NCI-H2029 treated with DMSO at 0.1 percent for 48 hours (cell line): ENCODE results near the gene GJC1.

Experiments
- DNase-seq: peaks from one replicate; lab custom pipeline; 2025; lab: John Stamatoyannopoulos, UW

The GJC1 gene

GRCh38 chr17:44829523-44830358 lies at the start of gene GJC1:
Gene GJC1, minus strand, starts transcription at chr17:44830287. Its CDS starts 24,470 bp downstream, at chr17:44805817.
- DNase-seq, result no peak

- DNase-seq, result no peak
Observed at GRCh38 chr17:44879376-44879775, 49.3 kb upstream of the GJC1 start.

DNA sequence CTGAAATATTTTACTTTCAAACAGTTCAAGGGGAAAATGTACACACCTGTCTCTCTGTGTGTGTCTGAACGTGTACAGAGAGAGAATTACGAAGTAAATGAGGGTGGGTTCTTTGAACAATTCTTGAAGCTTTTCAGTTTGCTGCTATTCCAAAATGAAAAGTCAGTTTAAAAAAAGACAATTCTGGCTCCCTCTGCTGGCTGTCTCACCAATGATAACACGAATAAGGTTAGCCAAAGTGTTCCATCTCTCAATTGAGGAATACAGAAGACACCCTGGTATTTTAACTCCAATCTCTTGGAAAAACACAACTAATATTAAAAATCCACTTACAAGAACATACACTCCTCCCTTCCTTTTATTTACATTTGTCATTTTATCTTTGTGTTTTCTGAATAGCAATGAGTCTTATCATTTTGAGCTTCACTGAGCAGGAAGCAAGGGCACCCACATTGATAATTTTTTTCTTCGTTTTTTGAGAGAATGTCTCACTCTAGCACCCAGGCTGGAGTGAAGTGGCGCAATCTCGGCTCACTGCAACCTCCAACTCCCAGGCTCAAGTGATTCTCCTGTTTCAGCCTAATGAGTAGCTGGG lies 48.6 kb upstream of the GJC1 start:
- no peak for DNase-seq

DNA sequence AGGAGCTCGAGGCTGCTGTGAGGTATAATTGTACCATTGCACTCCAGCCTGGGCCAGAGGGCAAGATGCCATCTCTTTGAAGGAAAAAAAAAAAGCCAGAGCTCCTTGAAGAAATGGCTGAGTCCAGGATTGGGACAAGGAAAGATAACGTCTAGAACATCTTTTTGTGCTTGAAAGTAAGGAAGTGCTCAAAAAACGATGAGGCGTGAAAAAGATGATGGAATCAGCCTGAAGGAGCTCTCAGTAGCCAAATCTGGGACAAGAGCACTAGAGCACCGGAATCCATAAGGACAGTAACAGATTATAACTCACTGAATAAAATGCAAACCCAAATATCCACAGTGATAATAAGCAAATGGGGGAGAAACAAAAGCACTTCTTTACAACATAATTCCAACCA lies 47.0 kb upstream of the GJC1 start:
- no peak for DNase-seq

DNA sequence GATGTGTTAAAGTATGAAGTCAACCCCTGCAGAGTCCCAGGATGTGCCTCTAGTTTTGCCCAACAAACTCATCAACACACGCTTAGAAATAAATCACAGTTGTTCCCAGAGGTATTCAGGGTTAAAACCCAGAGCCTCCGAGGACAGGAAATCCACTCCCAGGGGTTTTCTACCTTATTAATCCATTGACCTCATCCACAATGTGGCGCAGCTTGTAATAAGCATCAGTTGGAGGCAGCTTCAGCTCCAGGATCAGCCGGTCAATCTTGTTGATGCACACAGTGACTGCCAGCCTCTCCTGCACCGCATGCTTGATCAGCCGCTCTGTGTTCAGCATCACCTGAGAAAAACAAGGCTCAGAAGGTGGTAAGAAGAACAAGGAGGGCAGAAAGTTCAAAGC lies 45.7 kb upstream of the GJC1 start:
- no peak for DNase-seq

DNA sequence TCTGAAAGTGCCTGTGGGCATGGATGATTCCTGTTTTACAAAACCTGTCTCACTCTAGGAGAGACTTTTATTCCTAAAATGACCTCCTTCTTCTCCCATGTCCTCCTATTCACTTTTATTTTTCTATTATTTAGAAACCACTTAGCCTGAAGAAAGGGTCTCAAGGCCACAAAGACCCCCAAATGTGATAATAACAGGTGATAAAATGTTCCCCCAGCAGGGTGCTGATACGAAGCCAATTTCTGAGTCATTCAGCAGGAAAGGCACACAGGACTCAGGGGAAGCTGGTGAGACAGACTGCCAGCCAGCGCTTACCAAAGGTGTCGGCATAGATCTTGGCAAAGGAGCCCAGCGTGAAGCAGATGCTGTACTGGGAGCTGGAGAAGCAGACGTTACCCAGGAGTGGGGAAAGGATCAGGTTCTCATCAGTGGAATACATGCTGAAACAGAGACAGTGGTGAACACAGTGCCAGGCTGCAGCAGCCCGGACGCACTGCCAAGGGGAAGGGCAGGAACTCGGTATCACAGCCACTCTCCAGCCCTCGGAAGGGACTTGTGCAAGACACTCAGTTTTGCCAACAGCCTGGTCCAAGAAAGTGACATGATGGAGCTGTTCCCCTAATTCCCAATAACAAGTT lies 42.2 kb upstream of the GJC1 start:
- DNase-seq, result no peak

GRCh38 chr17:44871556-44871955 lies 41.5 kb upstream of the GJC1 start:
- DNase-seq, result no peak

DNA sequence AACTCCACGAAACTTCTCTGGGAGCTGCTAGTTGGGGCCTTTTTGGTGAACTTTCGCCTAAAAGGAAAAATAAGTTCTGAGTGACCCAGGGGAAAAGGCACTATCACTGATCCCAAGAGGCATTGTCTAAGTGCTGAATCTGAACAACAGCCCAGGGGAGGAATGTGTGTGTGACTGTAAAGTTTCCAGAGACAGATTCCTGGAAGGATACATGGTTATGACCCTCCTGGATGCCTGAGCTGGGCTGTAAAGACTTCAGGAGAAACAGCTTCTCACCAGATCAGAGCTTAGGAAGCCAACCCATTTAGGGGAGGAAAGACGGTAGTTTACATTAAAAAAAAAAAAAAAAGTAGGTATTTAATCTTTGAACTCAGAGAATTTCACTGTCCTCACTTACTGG lies 37.8 kb upstream of the GJC1 start:
- DNase-seq, result no peak

GRCh38 chr17:44865931-44866330 lies 35.8 kb upstream of the GJC1 start:
- DNase-seq, result no peak

DNA sequence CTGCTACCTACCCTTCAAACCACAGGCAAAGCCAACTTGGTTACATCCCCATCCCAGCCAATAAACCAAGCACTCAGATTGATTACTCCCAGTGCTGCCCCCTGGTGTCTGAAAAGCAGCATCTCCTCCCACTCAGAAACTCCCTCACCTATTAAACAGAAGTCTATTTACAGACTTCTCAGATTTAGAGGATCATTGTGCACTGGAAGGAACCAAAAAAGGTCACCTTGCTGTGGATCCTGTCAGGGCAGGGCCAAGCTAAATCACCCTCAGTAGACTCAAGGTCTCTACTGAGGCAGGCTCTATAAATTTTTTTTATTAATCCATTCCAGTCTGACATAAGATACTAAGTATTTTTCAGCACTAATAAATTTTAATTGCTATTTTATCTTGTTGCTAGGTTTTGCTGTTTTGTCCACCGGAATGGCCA lies 35.2 kb upstream of the GJC1 start:
- peak; percentile 48 for DNase-seq

GRCh38 chr17:44864831-44865230 lies 34.7 kb upstream of the GJC1 start:
- no peak for DNase-seq

DNA sequence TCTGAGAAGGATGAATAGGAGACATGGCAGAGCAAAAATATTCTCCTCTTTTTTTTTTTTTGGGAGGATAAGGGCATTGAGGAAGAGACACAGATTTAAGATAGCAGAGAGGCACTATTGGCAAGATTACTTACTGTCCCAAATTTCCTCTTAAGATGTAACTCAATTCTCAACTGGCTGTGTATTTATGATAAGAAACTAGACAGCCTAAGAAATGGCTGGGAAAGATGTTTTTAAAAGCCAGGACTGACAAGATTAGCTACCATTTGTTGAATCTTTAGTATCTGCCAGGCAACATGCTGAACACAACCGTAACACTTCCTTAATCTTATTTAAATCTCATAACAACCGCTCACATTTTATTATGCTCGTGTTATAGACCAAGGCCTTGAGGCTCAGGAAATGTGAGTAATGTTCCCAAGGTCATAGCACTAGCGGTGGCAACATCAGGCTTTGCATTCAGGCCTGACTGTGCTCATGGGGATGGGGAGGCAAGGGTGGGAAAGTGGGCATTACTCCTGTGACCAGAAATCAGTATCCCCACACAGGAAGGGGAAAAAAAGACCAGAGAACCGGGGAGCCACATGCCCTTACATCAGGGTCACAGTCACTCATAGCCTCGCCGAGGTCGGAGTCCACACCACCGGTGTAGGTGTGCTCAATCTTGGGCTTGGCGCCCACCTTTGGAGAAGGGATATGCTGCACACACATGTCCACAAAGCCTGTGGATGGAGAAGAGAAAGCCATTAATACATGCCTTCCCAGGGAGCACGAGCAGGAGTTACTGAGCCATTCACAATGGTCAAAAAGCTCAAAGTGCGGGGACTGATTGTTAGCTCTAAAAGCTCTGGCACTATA lies 33.2 kb upstream of the GJC1 start:
- no peak for DNase-seq

GRCh38 chr17:44862278-44862914 lies 32.3 kb upstream of the GJC1 start:
- no peak for DNase-seq

DNA sequence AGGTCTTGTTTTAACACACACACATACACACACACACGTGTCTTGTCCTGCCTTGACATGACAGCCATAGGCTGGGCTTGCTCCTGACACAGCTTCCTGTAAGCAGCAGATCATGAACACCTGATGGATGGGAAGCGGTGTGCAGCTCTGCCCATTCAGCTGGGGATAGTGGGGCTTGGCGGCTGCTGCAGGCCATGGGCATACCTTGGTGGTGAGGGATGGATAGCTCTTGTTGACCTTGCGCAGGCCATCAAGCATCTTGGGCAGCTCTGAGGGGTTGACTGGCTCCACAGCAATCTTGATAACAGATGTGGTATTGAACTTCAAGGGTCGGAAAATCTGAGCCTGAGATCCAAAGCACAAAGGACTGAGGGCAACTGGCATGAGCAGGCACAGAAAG lies 29.6 kb upstream of the GJC1 start:
- no peak for DNase-seq

DNA sequence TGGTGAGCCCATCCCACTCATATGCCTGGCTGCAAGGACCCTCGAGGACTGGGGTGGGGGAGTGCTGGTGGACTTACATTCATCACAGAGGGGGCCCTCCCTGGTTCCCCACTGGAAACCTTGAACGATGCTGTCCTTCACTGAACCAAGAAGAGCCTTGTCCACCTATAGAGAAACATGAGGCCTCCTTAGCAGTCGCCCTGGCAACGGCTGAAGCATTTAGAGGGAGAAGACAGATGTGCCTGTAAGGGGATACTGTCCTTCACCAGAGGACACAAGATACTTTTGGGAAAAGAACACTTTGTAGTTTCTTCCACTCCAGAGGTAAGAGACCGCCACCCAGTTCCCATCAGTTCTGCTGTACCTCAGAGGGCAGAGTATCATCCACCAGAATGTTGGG lies 24.1 kb upstream of the GJC1 start:
- DNase-seq, result no peak

DNA sequence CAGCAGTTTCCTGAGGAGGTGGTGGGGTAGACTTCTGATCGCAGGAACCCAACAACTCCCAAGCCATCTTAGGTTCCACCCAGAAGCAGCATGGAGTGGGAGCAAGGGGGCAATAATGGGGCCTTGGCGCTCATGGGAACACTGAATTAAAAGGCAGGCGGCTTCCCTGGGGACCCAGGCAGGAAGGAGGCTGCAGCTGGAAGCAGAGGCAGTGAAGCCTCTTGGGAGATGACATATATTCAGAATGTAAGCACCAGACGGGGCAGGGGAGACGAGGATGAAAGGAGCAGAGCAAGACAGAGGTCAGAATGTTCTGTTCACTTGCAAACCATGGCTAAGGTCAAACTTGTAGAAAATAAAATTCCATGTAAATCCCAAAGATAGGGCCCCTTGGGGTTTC lies 20.5 kb upstream of the GJC1 start:
- no peak for DNase-seq

DNA sequence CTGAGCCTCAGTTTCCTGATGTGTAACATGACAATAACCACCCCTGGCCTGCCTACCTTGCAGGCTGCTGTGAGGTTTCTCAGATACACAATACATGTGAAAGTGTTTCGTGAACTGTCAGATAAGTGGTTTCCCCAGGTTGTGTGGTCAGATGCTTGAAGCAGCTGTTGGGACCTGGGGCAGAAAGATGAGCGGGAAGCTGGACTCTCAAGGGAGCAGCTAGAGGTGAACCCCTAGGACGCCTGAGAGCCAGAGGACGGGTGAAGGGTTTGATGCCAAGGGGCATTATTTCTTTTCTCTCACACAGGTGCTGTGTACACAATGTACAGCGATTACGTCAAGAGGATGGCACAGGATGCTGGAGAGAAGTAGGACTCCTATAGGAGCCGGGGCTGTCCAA lies 19.9 kb upstream of the GJC1 start:
- no peak for DNase-seq

DNA sequence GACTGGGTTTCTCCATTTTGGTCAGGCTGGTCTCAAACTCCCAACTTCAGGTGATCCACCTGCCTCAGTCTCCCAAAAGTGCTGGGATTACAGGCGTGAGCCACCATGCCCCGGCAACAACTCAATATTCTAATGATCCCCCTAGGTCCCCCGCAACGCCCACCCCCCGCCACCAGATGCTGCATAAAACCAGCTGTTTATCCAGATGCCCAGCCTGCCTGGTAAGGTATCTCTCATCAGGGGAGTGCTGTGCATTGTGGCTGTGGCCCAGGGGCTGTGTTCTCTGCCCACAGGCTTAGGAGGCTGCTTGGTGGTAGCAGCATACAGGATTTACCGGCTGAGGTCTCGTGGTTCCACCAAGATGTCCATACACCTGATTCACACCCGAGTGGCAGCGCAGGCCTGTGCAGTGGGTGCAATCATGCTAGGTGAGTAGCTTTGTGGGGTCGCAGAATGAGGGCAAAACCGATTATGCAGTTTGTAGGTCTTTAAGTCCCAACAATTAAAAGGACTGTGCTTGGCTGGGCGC lies 18.9 kb upstream of the GJC1 start:
- DNase-seq, result no peak

GRCh38 chr17:44848257-44848795 lies 18.2 kb upstream of the GJC1 start:
- DNase-seq, result no peak

GRCh38 chr17:44847586-44847985 lies 17.5 kb upstream of the GJC1 start, which contains the start of gene HIGD1B:
Gene HIGD1B, plus strand, starts transcription at chr17:44847883. Its CDS starts 270 bp downstream, at chr17:44848153.
- no peak for DNase-seq

DNA sequence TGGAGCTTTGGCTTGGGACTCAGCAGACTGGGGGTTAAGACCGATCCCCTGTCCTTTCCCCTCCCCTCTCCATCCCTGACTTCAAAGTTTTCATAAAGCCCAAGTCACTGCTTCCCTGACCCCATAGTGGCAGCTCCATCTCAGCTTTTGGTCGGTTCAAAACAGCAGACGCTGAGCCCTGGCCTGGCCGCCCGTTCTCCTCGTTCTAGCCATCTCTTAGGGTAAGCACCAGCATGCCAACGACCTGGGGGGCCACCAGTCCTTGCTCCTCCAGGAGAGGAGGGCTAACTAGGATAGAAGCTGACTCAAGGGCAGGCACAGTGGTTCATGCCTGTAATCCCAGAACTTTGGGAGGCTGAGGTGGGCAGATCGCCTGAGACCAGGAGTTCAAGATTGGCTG lies 16.1 kb upstream of the GJC1 start:
- DNase-seq, result no peak
